Ascending aorta (tissue), 2 donors: ENCODE data around the gene MIOS. TPM values are rescaled to one million over a fixed set of nuclear protein-coding genes. Genes with fewer than 3 reads are reported as not detected.

Experiments
- DNase-seq, 2 donors: peaks; one replicate each; pipeline ENCODE4 v3.0.0-alpha.2; 2019; ENCODE audit warnings: low spot score in 2 of 2
- H3K27ac ChIP-seq, 2 donors: fragments of 200-600 bp; sonication (generic); one replicate each; pipeline ENCODE4 v1.5.1; 2016 to 2017; ENCODE audit warnings: mild to moderate bottlenecking in 1 of 2
- H3K27me3 ChIP-seq: fragments of 200-600 bp; sonication (generic); one replicate; pipeline ENCODE4 v1.5.1; 2017
- H3K36me3 ChIP-seq, 2 donors: fragments of 200-600 bp; sonication (generic); one replicate each; pipeline ENCODE4 v1.5.1; 2016
- H3K4me1 ChIP-seq, 2 donors: fragments of 200-600 bp; sonication (generic); one replicate each; pipeline ENCODE4 v1.5.1; 2016 to 2017; ENCODE audit warnings: mild to moderate bottlenecking in 1 of 2
- H3K4me3 ChIP-seq, 2 donors: fragments of 200-600 bp; sonication (generic); one replicate each; pipeline ENCODE4 v1.5.1; 2016 to 2017; ENCODE audit warnings: mild to moderate bottlenecking in 1 of 2
- H3K9me3 ChIP-seq, 2 donors: fragments of 200-600 bp; sonication (generic); one replicate each; pipeline ENCODE4 v1.5.1; 2016
- CTCF ChIP-seq, 3 experiments: fragments of 200-600 bp in 2 of 3; fragments of 450-650 bp in 1 of 3; sonication (generic) in 2 of 3; IDR thresholded peaks; one replicate each; pipeline ENCODE4 v1.5.1; 2016 to 2019; ENCODE audit warnings: antibody characterized with exemption in 3 of 3, mild to moderate bottlenecking in 1 of 3, moderate library complexity in 1 of 3
- intact Hi-C: fragments of 100-400 bp; cut with DNase I; formaldehyde crosslinking; loops from one replicate; pipeline ENCODE4 v1.15.1; 2023
- total RNA-seq: library from RNA; depleted of rRNA; stranded (reverse); fragments of >200 nt; gene quantifications from one replicate; pipeline ENCODE4 v1.1.0, GENCODE V29; 2016

Gene MIOS
- total RNA-seq, 1 donor from 2014 or later, result 14.6 TPM

GRCh38 chr7:7609330-7609729, 42.6 kb downstream of the MIOS start:
- no peaks in the 10 kb centered on the region for H3K9me3 ChIP-seq
- no peak for TF ChIP-seq CTCF (IDR thresholded peaks at IDR 0.05)
- H3K4me3 ChIP-seq, result no peak overlapping the region
- peaks cover 4 to 15% of the 10 kb centered on the region in 2 donors for H3K36me3 ChIP-seq
- no peaks in the 10 kb centered on the region for H3K4me1 ChIP-seq
- DNase-seq, result no peak
- no peaks in the 10 kb centered on the region for H3K27me3 ChIP-seq
- H3K27ac ChIP-seq, result no peak overlapping the region
- intact Hi-C loops, result no loop called here

DNA sequence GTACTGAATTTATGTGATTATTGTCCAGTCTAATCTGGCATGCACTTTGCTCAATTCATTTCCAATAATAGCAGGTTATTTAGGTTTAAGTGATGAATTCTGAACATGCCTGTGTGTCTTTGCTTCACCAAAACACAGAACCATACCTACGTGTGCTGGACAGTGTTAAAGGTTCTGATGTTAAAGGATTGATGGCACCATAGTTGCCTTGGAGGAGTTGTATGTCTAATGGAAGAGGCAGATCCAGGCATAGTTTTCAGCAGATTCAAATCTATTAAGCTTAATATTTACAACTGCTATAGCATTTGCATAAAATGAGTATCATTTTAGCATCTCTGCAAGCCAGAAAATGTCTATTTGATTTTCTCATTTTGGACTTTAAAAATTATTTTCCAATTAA, 45.8 kb downstream of the MIOS start:
- H3K9me3 ChIP-seq, result no peaks in the 10 kb centered on the region

DNA sequence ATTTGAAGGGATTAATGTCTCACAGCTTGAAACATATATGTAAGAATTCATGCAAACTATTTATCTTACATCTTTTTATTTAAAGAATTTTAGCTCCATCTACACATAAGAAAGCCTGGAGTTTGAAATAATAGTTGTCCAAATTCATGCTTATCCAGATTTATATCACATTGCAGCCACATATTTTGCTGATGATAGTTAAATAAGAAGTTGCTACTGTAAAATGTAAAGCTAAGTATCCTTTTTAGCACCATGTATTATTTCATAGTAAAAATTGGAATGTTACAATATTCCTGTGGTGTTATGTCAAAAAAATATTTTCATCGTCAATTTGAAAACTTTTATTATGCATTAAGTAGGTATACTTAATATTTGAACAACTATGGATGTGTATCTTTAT, 46.5 kb downstream of the MIOS start:
- intact Hi-C loops, result no loop called here
- no peak for TF ChIP-seq CTCF (IDR thresholded peaks at IDR 0.05)
- Histone ChIP-seq H3K27me3 (no peaks in the 10 kb centered on the region), H3K9me3 (no peaks in the 10 kb centered on the region), H3K4me3 (no peak overlapping the region), H3K4me1 (no peaks in the 10 kb centered on the region), H3K36me3 (no peaks in the 10 kb centered on the region), H3K27ac (no peak overlapping the region)
- DNase-seq, result no peak

More for the DNA sequence above, 45.8 kb downstream of the MIOS start:
- intact Hi-C loops, result no loop called here
- TF ChIP-seq CTCF (IDR thresholded peaks at IDR 0.05), result no peak
- H3K36me3 ChIP-seq, result peaks cover 4% of the 10 kb centered on the region in 2 donors
- no peak overlapping the region for H3K4me3 ChIP-seq
- H3K4me1 ChIP-seq, result no peaks in the 10 kb centered on the region
- no peak for DNase-seq
- no peaks in the 10 kb centered on the region for H3K27me3 ChIP-seq
- H3K27ac ChIP-seq, result no peak overlapping the region

- TF ChIP-seq CTCF (IDR thresholded peaks at IDR 0.05), result no peak
- Histone ChIP-seq H3K27me3 (no peaks in the 10 kb centered on the region), H3K9me3 (no peaks in the 10 kb centered on the region), H3K27ac (no peak overlapping the region), H3K4me1 (no peaks in the 10 kb centered on the region), H3K36me3 (no peaks in the 10 kb centered on the region), H3K4me3 (no peak overlapping the region)
- intact Hi-C loops, result no loop called here
- DNase-seq, result no peak
Observed at GRCh38 chr7:7614018-7614741, 47.5 kb downstream of the MIOS start.

- H3K27me3 ChIP-seq, result no peaks in the 10 kb centered on the region
- H3K27ac ChIP-seq, result no peak overlapping the region
- H3K9me3 ChIP-seq, result no peaks in the 10 kb centered on the region
- no peak overlapping the region for H3K4me3 ChIP-seq
- no peak for TF ChIP-seq CTCF (IDR thresholded peaks at IDR 0.05)
- no peak for DNase-seq
- intact Hi-C loops, result no loop called here
- H3K4me1 ChIP-seq, result no peaks in the 10 kb centered on the region
- no peaks in the 10 kb centered on the region for H3K36me3 ChIP-seq
Observed at GRCh38 chr7:7617550-7617949, 50.9 kb downstream of the MIOS start.

GRCh38 chr7:7618410-7618809, 51.7 kb downstream of the MIOS start:
- Histone ChIP-seq H3K27ac (no peak overlapping the region), H3K9me3 (no peaks in the 10 kb centered on the region), H3K27me3 (no peaks in the 10 kb centered on the region), H3K4me1 (no peaks in the 10 kb centered on the region), H3K36me3 (no peaks in the 10 kb centered on the region), H3K4me3 (no peak overlapping the region)
- intact Hi-C loops, result no loop called here
- no peak for DNase-seq
- TF ChIP-seq CTCF (IDR thresholded peaks at IDR 0.05), result no peak
